ENCODE measurements around the gene APBB2. TPM values are rescaled to one million over a fixed set of nuclear protein-coding genes. Genes with fewer than 3 reads are reported as not detected.
A peak's percentile ranks its signal among the peaks of the same experiment; 100 is the strongest.

The APBB2 gene
- total and polyA plus RNA-seq, 11 donors, result 8.6 to 39.1 (median 26.7) TPM

DNA sequence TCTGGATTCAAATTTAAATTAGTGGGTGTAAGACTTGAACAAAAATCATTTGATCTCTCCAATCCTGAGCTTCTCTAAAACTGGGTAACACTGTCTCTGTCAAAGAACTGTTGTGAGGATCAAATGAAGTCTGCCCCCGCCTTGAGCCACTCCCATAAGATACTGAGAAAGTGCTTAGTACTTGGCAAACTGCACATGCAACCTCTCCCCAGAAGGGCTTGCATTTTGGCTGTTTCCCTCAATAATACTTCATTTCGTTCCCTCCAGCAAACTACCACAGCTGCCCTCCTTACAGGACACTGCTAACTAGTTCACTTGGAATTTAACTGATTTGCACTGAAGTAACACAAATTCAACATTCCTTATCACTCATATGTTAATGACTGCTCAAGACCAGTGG lies 79.8 kb downstream of the APBB2 start:
- 70 to 80% (median 74%) methylated on average over 2 of the region's 2 CpGs for WGBS, 4 donors
- H3K36me3 ChIP-seq, result no peaks in the 10 kb centered on the region
- peaks cover 0 to 13% (median 0%) of the 10 kb centered on the region in 12 donors for H3K9me3 ChIP-seq
- intact Hi-C loops (cut with DNase I), result no loop called here
- peak overlapping the region in 1 of 12 donors; percentile 7 for H3K27ac ChIP-seq
- no peak for TF ChIP-seq POLR2A (IDR thresholded peaks at IDR 0.05)
- TF ChIP-seq, protein P1, sequence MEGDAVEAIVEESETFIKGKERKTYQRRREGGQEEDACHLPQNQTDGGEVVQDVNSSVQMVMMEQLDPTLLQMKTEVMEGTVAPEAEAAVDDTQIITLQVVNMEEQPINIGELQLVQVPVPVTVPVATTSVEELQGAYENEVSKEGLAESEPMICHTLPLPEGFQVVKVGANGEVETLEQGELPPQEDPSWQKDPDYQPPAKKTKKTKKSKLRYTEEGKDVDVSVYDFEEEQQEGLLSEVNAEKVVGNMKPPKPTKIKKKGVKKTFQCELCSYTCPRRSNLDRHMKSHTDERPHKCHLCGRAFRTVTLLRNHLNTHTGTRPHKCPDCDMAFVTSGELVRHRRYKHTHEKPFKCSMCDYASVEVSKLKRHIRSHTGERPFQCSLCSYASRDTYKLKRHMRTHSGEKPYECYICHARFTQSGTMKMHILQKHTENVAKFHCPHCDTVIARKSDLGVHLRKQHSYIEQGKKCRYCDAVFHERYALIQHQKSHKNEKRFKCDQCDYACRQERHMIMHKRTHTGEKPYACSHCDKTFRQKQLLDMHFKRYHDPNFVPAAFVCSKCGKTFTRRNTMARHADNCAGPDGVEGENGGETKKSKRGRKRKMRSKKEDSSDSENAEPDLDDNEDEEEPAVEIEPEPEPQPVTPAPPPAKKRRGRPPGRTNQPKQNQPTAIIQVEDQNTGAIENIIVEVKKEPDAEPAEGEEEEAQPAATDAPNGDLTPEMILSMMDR (IDR thresholded peaks at IDR 0.05), result no peak
- no peak for DNase-seq
- H3K4me3 ChIP-seq, result no peak overlapping the region
- H3K4me1 ChIP-seq, result peaks cover 0 to 62% (median 14%) of the 10 kb centered on the region in 12 donors
- no peaks in the 10 kb centered on the region for H3K27me3 ChIP-seq
- peak in 3 of 4 donors; percentile 48 to 68 (median 66) for ATAC-seq

DNA sequence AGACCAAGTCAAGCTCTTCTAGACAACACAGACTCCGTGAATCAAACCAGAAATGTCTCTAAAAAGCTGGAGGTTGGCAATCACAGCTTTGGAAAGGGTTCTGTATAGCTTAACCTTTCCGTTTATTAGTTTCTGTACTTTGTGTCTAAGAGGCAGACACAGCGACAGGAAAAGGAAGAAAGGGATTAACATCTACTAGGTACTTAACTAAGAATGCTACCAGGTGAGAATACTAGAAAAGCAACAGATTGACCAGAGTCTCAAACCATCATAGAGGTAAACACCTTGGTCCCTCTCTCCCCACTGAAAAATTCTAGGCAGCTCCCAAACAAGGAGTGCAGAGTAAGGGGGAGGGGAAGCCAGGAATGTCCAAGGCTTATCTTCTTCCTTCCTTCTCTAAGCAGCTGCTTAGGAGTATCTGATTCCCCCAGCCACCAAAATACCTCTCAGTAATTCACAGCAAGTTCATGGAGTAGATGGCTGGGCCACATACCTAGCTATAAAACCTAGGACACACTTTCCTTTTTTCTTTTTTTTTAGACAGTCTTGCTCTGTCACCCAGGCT lies 80.8 kb downstream of the APBB2 start:
- 60 to 84% (median 70%) methylated on average over 3 of the region's 3 CpGs for WGBS, 4 donors
- intact Hi-C loops (cut with DNase I), result no loop called here
- DNase-seq (no peak), ATAC-seq (peak in 2 of 4 donors; percentile 34 to 38)
- no peaks in the 10 kb centered on the region for H3K36me3 ChIP-seq
- H3K4me3 ChIP-seq, result no peak overlapping the region
- TF ChIP-seq, protein P1 (IDR thresholded peaks at IDR 0.05), result no peak
- TF ChIP-seq POLR2A (IDR thresholded peaks at IDR 0.05), result no peak
- peaks cover 0 to 6% (median 0%) of the 10 kb centered on the region in 12 donors for H3K9me3 ChIP-seq
- H3K4me1 ChIP-seq, result peaks cover 0 to 62% (median 14%) of the 10 kb centered on the region in 12 donors
- no peaks in the 10 kb centered on the region for H3K27me3 ChIP-seq
- no peak overlapping the region for H3K27ac ChIP-seq

DNA sequence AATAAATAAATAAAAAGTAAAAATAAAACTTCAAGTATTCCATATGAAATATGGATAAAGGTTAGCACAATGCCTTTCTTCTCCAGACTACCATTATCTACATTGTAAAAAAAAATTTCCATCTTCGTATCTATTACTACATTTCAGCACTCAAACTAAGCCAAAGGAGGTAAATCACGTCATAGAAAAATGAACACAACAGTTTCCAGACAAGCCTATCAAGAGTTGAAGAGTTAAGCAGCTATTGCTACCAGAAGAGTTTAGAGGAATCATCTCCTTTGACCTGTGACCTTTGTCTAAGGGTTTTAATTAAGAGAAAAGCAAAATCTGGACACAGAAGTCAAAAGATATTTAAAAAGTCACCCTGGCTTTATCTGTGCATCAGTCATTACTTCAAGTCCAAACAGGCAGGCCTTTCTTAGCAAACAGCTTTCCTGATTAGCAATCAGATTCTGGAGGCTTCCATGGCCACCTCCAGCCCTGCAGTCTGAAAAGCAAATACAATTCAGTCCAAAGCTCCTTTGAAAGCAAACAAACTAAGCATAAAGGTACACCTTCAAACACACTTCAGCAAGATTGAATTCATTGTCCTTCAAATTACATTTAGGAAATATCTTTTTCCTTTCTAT lies 82.2 kb downstream of the APBB2 start:
- DNase-seq, result no peak
- Histone ChIP-seq H3K36me3 (no peaks in the 10 kb centered on the region), H3K4me3 (no peak overlapping the region), H3K27ac (no peak overlapping the region), H3K4me1 (peaks cover 0 to 62% (median 14%) of the 10 kb centered on the region in 12 donors), H3K9me3 (no peaks in the 10 kb centered on the region), H3K27me3 (no peaks in the 10 kb centered on the region)
- 83 to 85% (median 85%) methylated on average over 2 of the region's 2 CpGs for WGBS, 4 donors
- intact Hi-C loops (cut with DNase I), result no loop called here
- TF ChIP-seq, protein P1 (IDR thresholded peaks at IDR 0.05), result no peak
- no peak for TF ChIP-seq POLR2A (IDR thresholded peaks at IDR 0.05)
- ATAC-seq, result no peak

DNA sequence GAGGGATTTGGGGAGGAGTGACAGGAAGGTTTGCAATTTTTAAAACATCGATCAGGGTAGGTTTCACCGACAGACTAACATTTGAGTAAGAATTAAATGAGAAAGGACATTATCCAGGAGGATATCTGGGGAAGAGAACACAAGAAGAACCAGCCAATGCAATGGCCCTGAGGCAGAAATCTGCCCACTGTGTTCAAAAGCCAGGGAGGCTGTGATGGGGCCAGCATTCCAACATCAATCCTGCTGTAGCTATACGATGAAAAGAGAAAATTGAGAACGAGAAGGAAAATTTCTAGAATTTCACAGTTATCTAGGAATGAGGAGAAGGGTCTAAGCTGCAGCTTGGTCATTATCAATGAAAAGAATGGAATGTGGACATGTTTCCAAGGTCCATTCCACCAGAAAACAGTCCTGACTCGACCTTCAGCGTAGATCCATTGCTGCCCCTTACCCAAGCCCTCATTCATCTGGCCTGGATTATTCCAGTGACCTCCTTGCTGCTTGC lies 84.4 kb downstream of the APBB2 start:
- Histone ChIP-seq H3K36me3 (no peaks in the 10 kb centered on the region), H3K4me1 (peaks cover 0 to 54% (median 13%) of the 10 kb centered on the region in 12 donors), H3K27me3 (no peaks in the 10 kb centered on the region), H3K27ac (no peak overlapping the region), H3K4me3 (no peak overlapping the region), H3K9me3 (no peaks in the 10 kb centered on the region)
- intact Hi-C loops (cut with DNase I), result no loop called here
- WGBS, 4 donors, result 76 to 88% (median 83%) methylated on average over 6 of the region's 6 CpGs
- DNase-seq (no peak), ATAC-seq (no peak)
- TF ChIP-seq, protein P1 (IDR thresholded peaks at IDR 0.05), result no peak
- no peak for TF ChIP-seq POLR2A (IDR thresholded peaks at IDR 0.05)

All from heart left ventricle (tissue), 16 donors.